Effector memory CD4-positive, alpha-beta T cell (primary cell): Measurements from ENCODE around the gene ASTN2.

Experiments
- DNase-seq, 3 donors: peaks; one replicate each; pipeline ENCODE4 v3.0.0-alpha.2; 2020
- H3K27ac ChIP-seq: 2 replicates; pipeline ENCODE4 v1.7.0; 2013; ENCODE audit warnings: mild to moderate bottlenecking, low read length, moderate library complexity; ENCODE audit not compliant: insufficient read depth, poor library complexity, severe bottlenecking
- H3K27me3 ChIP-seq: replicated peaks from 2 replicates; pipeline ENCODE4 v1.7.0; 2013; ENCODE audit warnings: mild to moderate bottlenecking, low read length; ENCODE audit not compliant: insufficient read depth, control insufficient read depth, poor library complexity, severe bottlenecking
- H3K36me3 ChIP-seq: 2 replicates; pipeline ENCODE4 v1.7.0; 2013; ENCODE audit warnings: mild to moderate bottlenecking, low read length, moderate library complexity; ENCODE audit not compliant: control insufficient read depth, insufficient read depth
- H3K4me1 ChIP-seq: 2 replicates; pipeline ENCODE4 v1.7.0; 2013; ENCODE audit warnings: low read length, mild to moderate bottlenecking; ENCODE audit not compliant: control insufficient read depth, insufficient read depth, poor library complexity, severe bottlenecking
- H3K4me3 ChIP-seq: 2 replicates; pipeline ENCODE4 v1.7.0; 2013; ENCODE audit warnings: low read length, low read depth, mild to moderate bottlenecking; ENCODE audit not compliant: insufficient read depth, poor library complexity, severe bottlenecking
- H3K9me3 ChIP-seq: 2 replicates; pipeline ENCODE4 v1.7.0; 2013; ENCODE audit warnings: mild to moderate bottlenecking, low read length, moderate library complexity; ENCODE audit not compliant: control insufficient read depth

ASTN2 gene

GRCh38 chr9:117000196-117000723, 414.6 kb downstream of the ASTN2 start:
- Histone ChIP-seq H3K36me3 (no peaks in the 10 kb centered on the region), H3K4me1 (no peaks in the 10 kb centered on the region), H3K4me3 (no peak overlapping the region), H3K27me3 (no peaks in the 10 kb centered on the region), H3K9me3 (no peaks in the 10 kb centered on the region), H3K27ac (no peak overlapping the region)
- no peak for DNase-seq

- no peak overlapping the region for H3K4me3 ChIP-seq
- H3K9me3 ChIP-seq: no peaks in the 10 kb centered on the region
- no peaks in the 10 kb centered on the region for H3K27me3 ChIP-seq
- no peaks in the 10 kb centered on the region for H3K4me1 ChIP-seq
- H3K27ac ChIP-seq: no peak overlapping the region
- DNase-seq: no peak
- H3K36me3 ChIP-seq: no peaks in the 10 kb centered on the region
Measured at GRCh38 chr9:116998305-116998704, 416.6 kb downstream of the ASTN2 start.

GRCh38 chr9:116992865-116993264, 422.0 kb downstream of the ASTN2 start:
- no peak for DNase-seq
- Histone ChIP-seq H3K4me1 (no peaks in the 10 kb centered on the region), H3K36me3 (no peaks in the 10 kb centered on the region), H3K4me3 (no peak overlapping the region), H3K9me3 (no peaks in the 10 kb centered on the region), H3K27me3 (no peaks in the 10 kb centered on the region), H3K27ac (no peak overlapping the region)

GRCh38 chr9:116991051-116991450, 423.8 kb downstream of the ASTN2 start:
- Histone ChIP-seq H3K4me1 (no peaks in the 10 kb centered on the region), H3K27me3 (no peaks in the 10 kb centered on the region), H3K27ac (no peak overlapping the region), H3K36me3 (no peaks in the 10 kb centered on the region), H3K4me3 (no peak overlapping the region), H3K9me3 (no peaks in the 10 kb centered on the region)
- DNase-seq: no peak

GRCh38 chr9:116990592-116990991, 424.3 kb downstream of the ASTN2 start:
- Histone ChIP-seq H3K4me1 (no peaks in the 10 kb centered on the region), H3K4me3 (no peak overlapping the region), H3K27ac (no peak overlapping the region), H3K9me3 (no peaks in the 10 kb centered on the region), H3K36me3 (no peaks in the 10 kb centered on the region), H3K27me3 (no peaks in the 10 kb centered on the region)
- no peak for DNase-seq

- Histone ChIP-seq H3K36me3 (no peaks in the 10 kb centered on the region), H3K27ac (no peak overlapping the region)
- DNase-seq: no peak
Measured at GRCh38 chr9:116987721-116988485, 427.0 kb downstream of the ASTN2 start.

GRCh38 chr9:116986015-116986414, 428.8 kb downstream of the ASTN2 start:
- Histone ChIP-seq H3K9me3 (no peaks in the 10 kb centered on the region), H3K36me3 (no peaks in the 10 kb centered on the region), H3K27me3 (no peaks in the 10 kb centered on the region), H3K4me3 (no peak overlapping the region), H3K4me1 (no peaks in the 10 kb centered on the region), H3K27ac (no peak overlapping the region)
- no peak for DNase-seq

More at GRCh38 chr9:116987721-116988485, 427.0 kb downstream of the ASTN2 start:
- no peaks in the 10 kb centered on the region for H3K27me3 ChIP-seq
- no peak overlapping the region for H3K4me3 ChIP-seq
- no peaks in the 10 kb centered on the region for H3K9me3 ChIP-seq
- H3K4me1 ChIP-seq: no peaks in the 10 kb centered on the region

- Histone ChIP-seq H3K4me3 (no peak overlapping the region), H3K9me3 (no peaks in the 10 kb centered on the region), H3K36me3 (no peaks in the 10 kb centered on the region), H3K27me3 (no peaks in the 10 kb centered on the region), H3K27ac (no peak overlapping the region), H3K4me1 (no peaks in the 10 kb centered on the region)
- no peak for DNase-seq
Measured at GRCh38 chr9:116985596-116985995, 429.3 kb downstream of the ASTN2 start.

- no peaks in the 10 kb centered on the region for H3K27me3 ChIP-seq
- H3K27ac ChIP-seq: no peak overlapping the region
- no peaks in the 10 kb centered on the region for H3K9me3 ChIP-seq
- H3K36me3 ChIP-seq: no peaks in the 10 kb centered on the region
- no peaks in the 10 kb centered on the region for H3K4me1 ChIP-seq
- no peak for DNase-seq
- no peak overlapping the region for H3K4me3 ChIP-seq
Measured at GRCh38 chr9:116984111-116984510, 430.7 kb downstream of the ASTN2 start.

GRCh38 chr9:116980582-116981120, 434.2 kb downstream of the ASTN2 start:
- Histone ChIP-seq H3K27me3 (no peaks in the 10 kb centered on the region), H3K36me3 (no peaks in the 10 kb centered on the region), H3K4me3 (no peak overlapping the region), H3K27ac (no peak overlapping the region), H3K4me1 (no peaks in the 10 kb centered on the region), H3K9me3 (no peaks in the 10 kb centered on the region)
- no peak for DNase-seq
